Cerebellar cortex (tissue), 1 donor: Measurements from ENCODE around the gene SLC22A23.

Experiments used
- DNase-seq: peaks from one replicate; pipeline ENCODE4 v3.0.0-alpha.2; 2015; ENCODE audit warnings: low spot score

Gene SLC22A23, protein sequence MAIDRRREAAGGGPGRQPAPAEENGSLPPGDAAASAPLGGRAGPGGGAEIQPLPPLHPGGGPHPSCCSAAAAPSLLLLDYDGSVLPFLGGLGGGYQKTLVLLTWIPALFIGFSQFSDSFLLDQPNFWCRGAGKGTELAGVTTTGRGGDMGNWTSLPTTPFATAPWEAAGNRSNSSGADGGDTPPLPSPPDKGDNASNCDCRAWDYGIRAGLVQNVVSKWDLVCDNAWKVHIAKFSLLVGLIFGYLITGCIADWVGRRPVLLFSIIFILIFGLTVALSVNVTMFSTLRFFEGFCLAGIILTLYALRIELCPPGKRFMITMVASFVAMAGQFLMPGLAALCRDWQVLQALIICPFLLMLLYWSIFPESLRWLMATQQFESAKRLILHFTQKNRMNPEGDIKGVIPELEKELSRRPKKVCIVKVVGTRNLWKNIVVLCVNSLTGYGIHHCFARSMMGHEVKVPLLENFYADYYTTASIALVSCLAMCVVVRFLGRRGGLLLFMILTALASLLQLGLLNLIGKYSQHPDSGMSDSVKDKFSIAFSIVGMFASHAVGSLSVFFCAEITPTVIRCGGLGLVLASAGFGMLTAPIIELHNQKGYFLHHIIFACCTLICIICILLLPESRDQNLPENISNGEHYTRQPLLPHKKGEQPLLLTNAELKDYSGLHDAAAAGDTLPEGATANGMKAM

DNA sequence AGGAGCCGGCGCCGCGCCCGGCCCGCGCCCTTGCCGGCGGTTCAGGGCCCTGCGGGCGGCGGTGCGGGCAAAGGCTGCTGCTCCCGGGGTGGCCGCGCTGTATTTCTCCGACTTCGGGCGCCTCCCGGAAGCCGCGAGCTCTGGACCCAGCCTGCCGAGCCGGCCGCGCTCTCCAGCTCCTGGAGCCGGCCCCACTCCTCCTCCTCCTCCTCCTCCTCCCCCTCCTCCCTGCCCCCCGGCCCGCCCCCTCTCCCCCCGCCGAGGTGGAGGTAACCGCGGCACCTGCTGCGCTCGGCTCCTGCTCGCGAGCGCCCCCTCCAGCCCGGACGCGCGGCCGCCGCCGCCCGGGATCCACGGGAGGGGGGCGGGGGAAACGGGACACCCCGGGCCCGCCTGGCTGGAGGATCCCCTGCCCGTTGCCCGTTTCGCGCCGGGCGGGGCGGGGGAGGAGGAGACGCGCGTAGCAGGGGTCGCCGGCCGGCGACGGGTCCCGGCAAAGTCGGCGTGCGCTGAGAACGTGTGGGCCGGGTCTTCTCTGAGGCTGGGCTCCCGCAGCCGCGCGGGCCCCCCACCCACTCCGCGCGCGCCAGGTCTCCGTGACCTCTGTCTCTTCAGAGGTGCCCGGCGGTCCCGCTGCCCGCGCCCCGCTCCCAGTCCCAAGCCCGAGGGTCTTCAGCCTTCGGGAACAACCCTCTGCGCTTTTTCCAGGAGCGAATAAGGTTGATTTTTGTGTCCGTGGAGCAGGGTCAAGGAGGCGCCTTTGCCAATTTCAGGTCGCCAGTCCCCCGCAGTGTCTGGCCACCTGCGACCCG lies at the start of gene SLC22A23:
Gene SLC22A23 (minus strand): TSS at position 153 of the 812 bp plus-strand sequence. CDS start 491 bp downstream, outside the sequence.
- DNase-seq = peak; percentile 65

DNA sequence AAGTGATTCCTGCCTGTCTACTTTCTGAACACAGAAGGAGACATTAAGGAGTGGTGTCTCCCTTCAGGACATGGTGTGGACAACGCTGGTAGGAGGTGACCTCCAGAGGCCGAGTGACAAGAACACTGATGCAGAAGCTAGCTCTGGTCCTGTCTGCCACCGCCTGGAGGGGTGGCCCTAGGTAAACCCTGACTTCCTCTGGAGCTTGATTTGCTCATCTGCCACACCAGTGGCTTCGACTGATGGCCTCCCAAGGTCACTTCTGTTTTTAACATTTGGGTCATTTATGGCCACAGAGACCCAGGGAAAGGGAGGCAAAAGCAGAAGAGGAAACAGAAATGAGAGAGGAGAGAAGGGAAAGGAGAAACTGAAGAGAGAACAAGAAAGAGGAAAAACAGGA lies 49.4 kb upstream of the SLC22A23 start:
- DNase-seq = no peak

DNA sequence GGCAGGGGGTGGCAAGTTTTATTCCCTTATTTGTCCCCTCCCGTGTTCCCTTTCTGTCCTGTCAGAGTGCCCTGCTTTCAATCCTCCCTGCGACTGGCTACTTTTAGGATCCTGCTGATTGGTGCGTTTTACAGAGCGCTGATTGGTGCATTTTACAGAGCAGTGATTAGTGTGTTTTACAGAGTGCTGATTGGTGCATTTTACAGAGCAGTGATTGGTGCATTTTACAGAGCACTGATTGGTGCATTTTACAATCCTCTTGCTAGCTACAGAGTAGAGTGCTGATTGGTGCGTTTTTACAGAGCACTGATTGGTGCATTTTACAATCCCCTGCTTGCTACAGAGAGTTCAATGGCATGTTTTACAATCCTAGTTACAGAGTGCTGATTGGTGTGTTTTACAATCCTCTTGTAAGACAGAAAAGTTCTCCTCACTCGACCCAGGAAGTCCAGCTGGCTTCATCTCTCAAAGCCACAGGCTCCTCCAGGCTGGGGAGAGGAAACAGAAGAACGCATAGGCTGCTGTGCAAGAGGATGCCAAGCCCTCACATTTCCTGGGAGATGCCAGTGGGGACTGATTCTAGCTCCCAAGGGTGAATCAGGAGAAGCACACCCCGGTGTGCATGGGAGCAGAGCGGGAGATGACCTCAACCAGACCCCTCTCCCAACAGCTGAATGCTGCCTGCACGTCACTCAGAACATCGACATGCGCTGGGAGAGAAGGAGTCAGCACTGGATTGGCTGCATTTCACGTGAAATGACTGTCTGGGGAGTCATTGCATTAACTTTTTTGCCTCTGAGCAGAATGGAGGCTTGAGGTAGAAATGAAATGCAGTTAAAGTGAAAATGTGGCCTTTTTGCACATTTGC lies 48.3 kb upstream of the SLC22A23 start:
- no peak for DNase-seq

DNA sequence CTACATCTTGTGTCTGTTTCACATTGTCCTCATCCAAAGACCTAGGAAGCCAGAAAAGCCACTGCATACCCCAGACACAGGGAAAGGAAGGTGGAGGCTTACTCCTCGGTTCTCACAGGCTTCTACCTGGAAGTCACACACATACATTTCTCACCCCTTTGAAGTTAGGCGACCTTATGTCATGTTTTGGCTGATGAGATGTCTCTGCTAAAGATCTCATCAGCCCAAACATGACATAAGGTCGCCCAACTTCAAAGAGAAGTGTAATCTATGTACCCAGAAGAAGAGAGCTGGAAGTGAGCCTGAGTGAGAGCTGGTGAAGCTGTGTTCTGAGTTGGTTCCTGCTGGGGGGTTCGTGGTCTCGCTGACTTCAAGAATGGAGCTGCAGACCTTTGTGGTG lies 47.5 kb upstream of the SLC22A23 start:
- no peak for DNase-seq

DNA sequence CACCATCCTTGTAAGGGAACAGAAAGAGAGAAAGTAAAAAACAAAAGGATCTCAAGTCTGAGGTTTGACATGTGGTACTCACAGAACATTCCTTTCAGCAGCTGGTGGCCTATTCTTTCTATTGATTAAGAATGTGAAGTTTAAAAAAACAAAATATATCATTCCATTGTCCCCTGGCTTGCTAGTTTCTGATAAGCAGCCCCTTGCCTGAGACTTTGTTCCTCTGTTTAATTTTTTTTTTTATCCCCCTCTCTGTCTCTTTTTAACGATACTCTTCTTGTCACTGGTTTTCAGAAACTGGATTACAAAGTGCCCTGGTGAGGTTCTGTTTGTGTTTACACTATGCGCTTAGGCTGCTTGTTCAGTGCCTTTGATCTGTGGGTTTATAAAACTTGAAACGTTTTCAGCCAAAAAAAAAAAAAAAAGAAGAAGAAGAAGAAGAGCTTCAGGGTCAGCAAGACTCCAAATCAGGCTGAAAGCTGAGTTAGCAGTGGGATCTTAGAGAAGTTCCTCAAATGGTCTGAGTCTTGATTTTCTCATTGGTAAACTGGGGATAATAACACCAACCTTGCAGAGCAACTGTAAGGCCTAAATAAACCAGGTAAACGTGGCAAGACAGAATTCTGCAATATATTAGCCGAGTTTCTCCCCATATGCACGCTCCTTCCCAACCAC lies 45.1 kb upstream of the SLC22A23 start:
- no peak for DNase-seq

DNA sequence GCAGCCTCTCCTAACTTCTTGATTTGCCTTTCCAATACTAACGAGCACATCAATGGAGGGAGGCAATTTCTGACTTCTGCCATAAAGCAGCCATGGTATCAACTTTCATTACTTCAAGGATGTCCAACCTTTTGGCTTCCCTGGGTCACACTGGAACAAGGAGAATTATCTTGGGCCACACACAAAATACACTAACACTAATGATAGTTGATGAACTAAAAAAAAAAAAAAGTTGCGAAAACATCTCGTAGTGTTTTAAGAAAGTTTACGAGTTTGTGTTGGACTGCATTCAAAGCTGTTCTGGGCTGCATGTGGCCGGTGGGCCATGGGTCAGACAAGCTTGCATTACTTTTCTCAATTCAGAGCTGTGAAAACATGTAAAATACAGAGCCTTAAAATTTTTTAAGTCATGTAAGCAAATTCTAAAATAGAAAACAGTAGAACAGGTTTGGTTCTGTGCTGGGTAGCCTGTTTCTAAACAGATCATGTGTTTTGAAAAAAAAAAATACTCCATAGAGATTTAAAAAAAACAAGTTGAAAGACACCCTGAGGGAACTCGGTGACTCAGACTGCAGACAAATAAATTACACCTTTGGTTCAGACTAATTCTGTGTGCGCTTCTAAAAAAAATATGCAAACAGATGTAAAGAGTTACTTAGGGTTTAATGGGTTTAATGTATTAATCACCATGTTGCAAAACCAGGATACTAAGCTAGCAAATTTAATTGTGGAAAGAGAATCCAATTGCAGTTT lies 43.6 kb upstream of the SLC22A23 start:
- DNase-seq = no peak

DNA sequence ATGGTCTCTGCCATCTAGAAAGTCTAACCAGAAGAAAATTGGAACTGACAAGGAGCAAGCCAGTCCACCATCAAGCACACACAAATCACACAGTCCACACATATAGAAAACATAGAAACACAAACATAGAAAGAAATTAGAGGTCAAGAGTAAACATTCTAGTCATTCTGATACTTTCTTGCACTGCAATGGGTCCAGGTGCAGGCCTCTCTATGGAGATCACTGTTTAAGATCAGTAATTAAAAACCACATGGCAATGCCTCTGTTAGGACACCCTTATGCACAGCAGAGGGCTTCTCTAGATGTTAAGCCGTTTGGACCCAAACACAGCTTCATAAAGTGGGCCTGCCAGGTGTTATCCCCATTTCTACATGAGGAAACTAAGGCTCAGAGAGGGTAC lies 42.8 kb upstream of the SLC22A23 start:
- no peak for DNase-seq

DNA sequence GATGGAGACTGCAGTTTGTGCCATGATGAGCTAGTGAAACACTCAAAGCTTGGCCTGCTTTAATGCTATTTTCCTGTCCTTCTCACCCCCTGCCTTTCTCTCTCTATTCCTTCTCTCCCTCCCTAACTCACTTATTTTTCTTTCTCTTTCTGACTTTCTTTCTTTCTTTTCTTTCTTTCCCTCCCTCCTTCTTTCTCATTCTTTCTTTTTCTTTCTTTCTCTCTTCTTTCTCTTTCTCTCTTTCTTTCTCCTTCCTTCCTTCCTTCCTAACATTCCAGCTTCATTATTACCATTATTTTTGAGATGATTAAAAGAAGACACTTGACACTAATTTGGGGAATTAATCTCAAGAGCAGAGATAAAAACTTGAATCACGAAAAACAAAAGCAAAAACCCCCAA lies 39.5 kb upstream of the SLC22A23 start:
- no peak for DNase-seq

DNA sequence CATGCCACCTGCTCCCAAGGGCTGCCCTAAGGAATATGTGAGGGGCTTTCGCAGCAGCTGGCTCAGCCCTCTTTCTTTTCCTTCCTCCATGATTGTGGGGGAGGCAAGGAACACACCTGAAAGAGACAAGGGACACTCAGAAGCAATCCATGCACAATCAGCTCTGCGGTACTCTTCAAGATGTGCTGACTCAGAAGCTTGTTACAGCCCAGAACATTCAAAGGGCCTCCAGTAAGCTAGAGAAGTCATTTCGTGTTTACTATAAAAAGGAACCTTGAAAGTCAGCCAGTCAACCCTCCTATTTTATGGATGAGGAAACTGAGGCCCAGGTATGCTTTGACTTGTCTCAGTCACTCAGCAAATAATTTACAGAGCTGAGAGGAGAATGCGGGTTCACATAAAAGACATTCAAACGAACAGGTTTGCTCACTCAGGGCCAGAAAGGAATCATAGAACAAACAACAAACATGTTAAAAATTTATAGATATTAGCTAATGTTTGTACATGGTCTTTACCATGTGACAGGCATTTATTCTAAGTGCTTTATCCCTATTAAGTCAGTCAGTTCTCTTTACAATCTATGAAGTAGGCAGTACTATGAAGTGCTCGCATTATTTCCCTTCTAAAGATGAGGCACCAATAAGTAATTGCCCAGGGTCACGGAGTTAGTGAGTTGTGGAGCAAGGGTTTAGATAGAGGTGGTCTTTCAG lies 37.7 kb upstream of the SLC22A23 start:
- no peak for DNase-seq

DNA sequence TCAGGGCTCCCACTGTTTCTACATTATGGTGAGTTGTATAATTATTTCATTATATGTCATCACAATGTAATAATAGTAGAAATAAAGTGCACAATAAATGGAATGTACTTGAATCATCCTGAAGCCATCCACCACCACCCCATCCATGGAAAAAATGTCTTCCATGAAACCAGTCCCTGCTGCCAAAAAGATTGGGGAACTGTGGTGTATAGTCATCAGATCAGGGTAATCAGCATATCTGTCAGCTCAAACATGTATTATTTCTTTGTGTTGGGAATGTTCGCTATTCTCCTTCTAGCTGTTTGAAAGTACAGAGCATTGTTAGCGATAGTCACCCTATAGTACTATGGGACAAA lies 33.8 kb upstream of the SLC22A23 start:
- no peak for DNase-seq

DNA sequence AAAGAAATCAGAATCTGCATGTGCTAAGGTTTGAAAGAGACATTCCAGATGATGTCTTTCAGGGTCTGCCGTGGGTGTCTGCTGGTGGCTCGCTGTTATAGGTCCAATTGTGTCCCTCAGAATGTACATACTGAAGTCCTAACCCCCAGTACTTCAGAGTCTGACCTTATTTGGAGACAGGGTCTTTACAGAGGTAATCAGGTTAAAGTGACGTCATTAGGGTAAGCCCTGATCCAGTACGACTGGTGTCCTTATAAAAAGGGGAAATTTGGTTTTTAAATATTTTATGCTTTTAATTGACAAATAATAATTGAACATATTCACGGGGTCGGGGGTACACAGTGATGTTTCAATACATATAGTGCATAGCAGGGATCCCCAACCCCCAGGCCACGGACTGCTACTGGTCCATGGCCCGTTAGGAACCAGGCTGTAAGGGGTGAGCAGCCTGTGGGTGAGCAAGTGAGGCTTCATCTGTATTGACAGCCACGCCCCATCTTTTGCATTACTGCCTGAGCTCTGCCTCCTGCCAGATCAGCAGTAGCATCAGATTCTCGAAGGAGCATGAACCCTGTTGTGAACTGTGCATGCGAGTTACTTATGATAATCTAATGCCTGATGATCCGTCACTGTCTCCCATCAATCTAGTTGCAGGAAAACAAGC lies 33.2 kb upstream of the SLC22A23 start:
- DNase-seq = no peak

DNA sequence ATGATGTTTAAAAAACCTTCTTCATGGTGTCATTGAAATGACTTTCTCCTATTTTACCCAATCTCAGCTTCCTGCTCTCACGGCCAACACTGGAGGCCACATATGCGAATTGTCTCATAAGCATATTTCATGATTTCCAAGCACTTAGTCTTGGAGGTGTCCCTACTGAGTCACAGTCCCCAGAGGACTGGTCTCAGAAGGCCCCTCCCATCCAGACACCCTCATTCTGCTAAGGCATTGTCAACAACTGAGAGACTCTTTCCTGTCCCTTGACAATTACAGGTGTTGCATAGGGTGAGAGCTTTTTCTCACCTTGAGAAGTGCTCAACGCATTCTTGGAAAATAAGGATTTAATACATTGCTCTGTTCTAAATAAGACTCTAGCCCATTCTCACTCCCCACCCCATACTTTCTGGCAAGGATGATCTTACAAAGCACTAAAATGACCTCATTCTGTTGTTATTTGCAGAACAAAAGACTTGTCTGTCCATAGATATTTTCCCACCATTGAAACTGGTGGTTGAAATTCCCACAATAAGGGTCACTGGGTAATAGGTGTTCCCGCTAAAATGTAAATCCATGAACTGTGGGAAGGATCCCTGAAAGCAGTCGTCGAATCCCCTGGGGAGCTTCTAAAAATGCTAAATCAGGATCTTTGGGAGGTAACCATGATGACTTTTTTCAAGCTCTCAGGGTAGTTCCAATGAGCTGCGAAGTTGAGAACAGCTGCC lies 32.3 kb upstream of the SLC22A23 start:
- no peak for DNase-seq

DNA sequence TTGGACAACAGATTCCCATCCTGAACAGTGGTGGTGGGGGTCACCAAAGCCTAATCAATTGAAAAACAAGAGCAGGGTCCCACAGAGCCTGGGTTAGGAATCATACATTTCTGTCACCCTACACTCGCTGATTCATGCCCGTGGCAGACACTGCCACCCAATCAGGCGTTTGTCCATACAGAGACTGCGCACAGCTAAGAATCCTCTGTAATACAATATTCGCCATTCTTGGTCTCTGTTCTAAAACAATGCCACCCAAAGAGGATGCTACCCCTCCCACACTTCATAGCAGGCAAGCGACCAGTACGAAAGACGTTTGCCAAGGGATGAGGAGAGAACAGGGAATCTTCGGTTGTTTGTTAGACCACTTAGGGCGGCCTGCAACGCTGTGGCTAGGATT lies 28.1 kb upstream of the SLC22A23 start:
- DNase-seq = no peak

DNA sequence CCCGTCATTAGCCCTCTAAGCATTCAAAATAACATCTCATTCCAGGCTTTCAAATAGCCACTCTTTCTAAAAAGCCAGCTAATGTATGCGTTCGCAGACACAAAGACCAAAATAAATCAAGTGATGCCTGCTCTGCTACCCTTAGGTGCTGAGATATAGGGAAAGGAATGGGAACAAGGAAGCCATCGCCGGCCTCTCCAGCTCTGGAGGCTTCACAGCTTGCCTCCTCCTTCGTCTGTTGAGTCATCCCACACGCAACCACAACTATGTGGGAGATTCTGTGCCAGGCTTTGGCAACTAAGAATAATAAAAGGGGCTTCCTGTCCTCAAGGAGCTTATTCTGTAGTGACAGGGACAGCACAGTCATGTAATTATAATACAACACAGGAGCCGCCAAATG lies 27.3 kb upstream of the SLC22A23 start:
- no peak for DNase-seq

DNA sequence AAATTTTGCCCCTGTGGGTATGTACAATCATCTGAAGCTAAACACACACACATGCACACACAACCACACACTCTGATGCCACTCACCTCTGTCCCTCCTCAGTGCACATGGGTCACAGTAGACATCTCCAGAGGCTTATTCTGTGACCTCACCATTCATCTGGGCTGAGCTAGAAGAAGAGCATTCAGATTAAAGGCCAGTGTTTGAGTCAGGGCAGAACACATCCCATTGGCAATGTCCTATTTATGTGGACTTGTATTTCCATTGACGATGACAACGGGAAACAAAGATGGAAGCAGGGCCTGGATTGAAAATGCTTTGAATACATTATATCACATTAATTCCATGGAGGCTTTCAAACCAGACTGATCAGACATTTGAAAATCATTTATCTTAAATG lies 26.8 kb upstream of the SLC22A23 start:
- no peak for DNase-seq

DNA sequence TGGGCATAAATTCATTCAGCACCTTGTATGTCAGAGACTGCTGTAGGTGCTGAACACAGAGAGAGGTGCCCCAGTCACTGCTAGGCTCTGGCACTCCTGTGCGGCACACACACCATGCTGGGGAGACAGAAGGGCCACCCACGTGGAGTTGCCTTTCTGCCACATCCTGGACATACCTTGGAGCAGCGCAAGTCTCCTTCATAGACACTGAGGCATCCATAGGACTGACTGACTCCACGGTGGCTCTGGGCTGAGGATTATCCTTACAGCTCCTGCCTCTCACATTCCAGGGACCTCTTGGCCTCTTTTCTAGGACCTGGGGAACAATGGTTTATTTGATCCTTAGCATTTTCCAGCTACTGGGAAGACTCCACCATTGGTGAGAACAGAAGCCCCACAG lies 26.0 kb upstream of the SLC22A23 start:
- DNase-seq = peak; percentile 37

DNA sequence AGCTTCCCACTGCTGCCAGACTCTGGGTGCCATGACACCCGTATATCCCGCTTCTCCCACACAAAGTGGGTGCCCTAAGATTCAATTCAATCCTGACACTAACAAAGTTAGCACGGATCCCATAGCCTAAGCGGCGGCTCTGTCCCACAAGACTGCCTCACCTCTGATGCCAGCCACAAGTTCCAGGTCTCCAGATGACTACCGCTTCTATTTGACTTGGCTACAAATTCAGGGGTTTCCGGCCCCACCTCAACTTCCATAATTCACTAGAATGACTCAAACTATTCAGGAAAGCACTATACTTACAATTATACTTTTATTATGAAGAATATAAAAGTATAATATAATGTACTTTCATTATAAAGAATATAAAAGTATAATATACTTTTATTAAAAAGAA lies 24.8 kb upstream of the SLC22A23 start:
- DNase-seq = no peak

DNA sequence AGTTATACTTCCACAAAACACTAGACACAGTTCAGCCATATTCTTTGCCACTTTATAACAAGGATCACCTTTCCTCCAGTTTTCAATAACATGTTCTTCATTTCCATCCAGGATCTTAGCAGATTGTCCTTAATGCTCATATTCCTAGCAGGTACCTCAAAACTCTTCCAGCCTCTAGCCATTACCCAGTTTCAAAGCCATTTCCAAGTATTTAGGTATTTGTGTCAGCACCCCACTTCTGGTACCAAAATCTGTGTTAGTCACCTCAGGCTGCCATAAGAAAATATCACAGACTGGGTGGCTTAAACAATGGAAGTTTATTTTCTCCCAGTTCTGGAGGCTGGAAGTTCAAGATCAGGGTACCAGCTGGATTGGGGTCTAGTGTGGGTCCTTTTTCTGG lies 23.2 kb upstream of the SLC22A23 start:
- no peak for DNase-seq

DNA sequence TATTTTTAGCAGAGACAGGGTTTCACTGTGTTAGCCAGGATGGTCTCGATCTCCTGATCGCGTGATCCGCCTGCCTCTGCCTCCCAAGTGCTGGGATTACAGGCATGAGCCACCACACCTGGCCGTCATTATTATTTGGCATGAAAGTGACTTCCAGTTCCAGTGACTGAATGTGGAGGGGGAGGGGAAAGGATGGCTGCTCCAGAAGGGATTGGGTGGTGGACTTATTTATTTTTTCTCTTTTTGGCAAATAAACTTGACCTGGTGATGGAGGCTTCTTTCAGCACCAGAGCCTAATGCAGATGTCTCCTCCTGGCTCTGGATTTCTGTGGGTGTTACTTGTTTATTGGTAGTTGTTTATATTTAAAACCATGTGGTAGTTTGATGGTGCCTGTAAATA lies 16.9 kb upstream of the SLC22A23 start:
- no peak for DNase-seq
